ENCODE data around the gene AVPR2. TPM values are rescaled to one million over a fixed set of nuclear protein-coding genes. Genes with fewer than 3 reads are reported as not detected.

Gene AVPR2
- total RNA-seq, 1 donor from 2014 or later: 4.8 TPM

GRCh38 chrX:153925739-153926551, 21.5 kb downstream of the AVPR2 start, which contains the start of gene ARHGAP4:
Gene ARHGAP4 (minus strand): TSS chrX:153926264. CDS start chrX:153926202, 62 bp downstream.
- Histone ChIP-seq H3K4me3 (peak within 1 kb of the TSS; percentile 66 to 76), H3K36me3 (peaks cover 7 to 12% of the 10 kb centered on the region in 2 donors), H3K9me3 (no peaks in the 10 kb centered on the region), H3K4me1 (peaks cover 8 to 11% of the 10 kb centered on the region in 2 donors), H3K27me3 (no peaks in the 10 kb centered on the region), H3K27ac (peak within 1 kb of the TSS; percentile 92 to 97)
- intact Hi-C loops (cut with DNase I): no loop called here
- DNase-seq (ENCODE audit: low spot score in 2 of 2): no peak
- no peak for TF ChIP-seq CTCF (IDR thresholded peaks at IDR 0.05)

GRCh38 chrX:153926552-153926857, 22.0 kb downstream of the AVPR2 start:
- Histone ChIP-seq H3K4me1 (peaks cover 8 to 11% of the 10 kb centered on the region in 2 donors), H3K9me3 (no peaks in the 10 kb centered on the region), H3K27ac (peak overlapping the region; percentile 92 to 97), H3K4me3 (peak overlapping the region in 1 of 2 donors; percentile 76), H3K36me3 (peaks cover 10 to 16% of the 10 kb centered on the region in 2 donors), H3K27me3 (no peaks in the 10 kb centered on the region)
- DNase-seq (ENCODE audit: low spot score in 2 of 2): peak in 1 of 2 donors; percentile 37
- no peak for TF ChIP-seq CTCF (IDR thresholded peaks at IDR 0.05)
- intact Hi-C loops (cut with DNase I): no loop called here

- peak in 1 of 2 donors; percentile 73 for DNase-seq (ENCODE audit: low spot score in 2 of 2)
- Histone ChIP-seq H3K9me3 (no peaks in the 10 kb centered on the region), H3K36me3 (peaks cover 15 to 21% of the 10 kb centered on the region in 2 donors), H3K4me3 (peak overlapping the region; percentile 66 to 76), H3K27ac (peak overlapping the region; percentile 92 to 97), H3K27me3 (no peaks in the 10 kb centered on the region), H3K4me1 (peaks cover 8 to 11% of the 10 kb centered on the region in 2 donors)
- no peak for TF ChIP-seq CTCF (IDR thresholded peaks at IDR 0.05)
- intact Hi-C loops (cut with DNase I): no loop called here
Observed at GRCh38 chrX:153926858-153927671, 22.6 kb downstream of the AVPR2 start.

GRCh38 chrX:153927672-153927921, 23.1 kb downstream of the AVPR2 start:
- H3K9me3 ChIP-seq: no peaks in the 10 kb centered on the region
- peak overlapping the region; percentile 92 to 97 for H3K27ac ChIP-seq
- no peak for TF ChIP-seq CTCF (IDR thresholded peaks at IDR 0.05)
- no peaks in the 10 kb centered on the region for H3K27me3 ChIP-seq
- peaks cover 8 to 11% of the 10 kb centered on the region in 2 donors for H3K4me1 ChIP-seq
- intact Hi-C loops (cut with DNase I): no loop called here
- H3K36me3 ChIP-seq: peaks cover 19 to 24% of the 10 kb centered on the region in 2 donors
- peak overlapping the region; percentile 66 to 76 for H3K4me3 ChIP-seq
- DNase-seq (ENCODE audit: low spot score in 2 of 2): no peak

GRCh38 chrX:153927922-153928760, 23.7 kb downstream of the AVPR2 start:
- intact Hi-C loops (cut with DNase I): loop anchor here (1.0 to 2.0 kb wide), 4 partner anchors 25 to 204 kb away; partner anchors contain the start of genes ABCD1, BCAP31, IDH3G and SSR4
- H3K4me3 ChIP-seq: peak overlapping the region; percentile 66 to 76
- H3K27me3 ChIP-seq: no peaks in the 10 kb centered on the region
- peak in 1 of 3 experiments; percentile 25 for TF ChIP-seq CTCF (IDR thresholded peaks at IDR 0.05)
- peak; percentile 91 to 98 for DNase-seq (ENCODE audit: low spot score in 2 of 2)
- H3K4me1 ChIP-seq: peaks cover 6 to 9% of the 10 kb centered on the region in 2 donors
- H3K27ac ChIP-seq: peak overlapping the region; percentile 92 to 97
- H3K36me3 ChIP-seq: peaks cover 19 to 26% of the 10 kb centered on the region in 2 donors
- no peaks in the 10 kb centered on the region for H3K9me3 ChIP-seq
